GM21737 (cell line): ENCODE measurements around the gene ZNF479.
"Not testable (repeated sequence)": the region's sequence is repeated elsewhere in the genome, so short reads cannot be mapped to it uniquely, and the experiment has no call there.

Source experiments
- ATAC-seq: cut with Tn5 transposase; IDR thresholded peaks from one replicate; pipeline ENCODE4 v1.9.1; 2021; ENCODE audit warnings: mild to moderate bottlenecking, moderate library complexity; ENCODE audit not compliant: unreplicated experiment

ZNF479 gene

GRCh38 chr7:57132336-57132735 is at the start of gene ZNF479:
Gene ZNF479, minus strand, starts transcription at chr7:57132436. Its CDS starts 112 bp downstream, at chr7:57132324.
- ATAC-seq = not testable (repeated sequence)

- no peak for ATAC-seq
These were observed 49.8 kb upstream of the ZNF479 start for GRCh38 chr7:57182031-57182430.

GRCh38 chr7:57181281-57181680 is 49.0 kb upstream of the ZNF479 start:
- ATAC-seq = no peak

- no peak for ATAC-seq
These were observed 47.7 kb upstream of the ZNF479 start for GRCh38 chr7:57179776-57180415.

- no peak for ATAC-seq
These were observed 46.5 kb upstream of the ZNF479 start for GRCh38 chr7:57178768-57179139.

GRCh38 chr7:57177856-57178767 is 45.9 kb upstream of the ZNF479 start:
- ATAC-seq = no peak

- ATAC-seq = no peak
These were observed 44.8 kb upstream of the ZNF479 start for GRCh38 chr7:57176928-57177635.

- no peak for ATAC-seq
These were observed 33.2 kb upstream of the ZNF479 start for GRCh38 chr7:57165285-57165899.

- ATAC-seq = not testable (repeated sequence)
These were observed 12.0 kb downstream of the ZNF479 start for GRCh38 chr7:57120123-57120784.
